ENCODE results near the gene FST.

Gene FST

DNA sequence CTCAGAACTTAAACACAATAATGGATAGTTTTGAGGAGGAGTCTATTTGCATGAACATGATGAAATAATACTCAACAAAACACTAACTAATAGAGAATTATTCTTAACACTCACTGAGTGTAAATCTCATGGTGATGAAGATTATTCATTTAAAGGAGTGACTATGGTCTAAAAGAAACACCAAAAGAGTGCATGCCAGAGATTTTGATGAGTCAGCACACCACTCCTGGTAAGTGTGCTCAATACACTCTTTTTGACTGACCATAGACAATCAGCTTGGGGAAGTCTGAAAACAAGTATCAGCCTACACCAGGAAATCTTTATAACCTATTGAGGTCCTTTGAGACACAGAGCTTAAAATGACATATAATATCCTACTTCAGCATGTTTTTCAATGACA is 6.8 kb upstream of the FST start (continued):
- no peak for TF ChIP-seq ZNF37A (tag by site-specific recombination; IDR thresholded peaks at IDR 0.05)

DNA sequence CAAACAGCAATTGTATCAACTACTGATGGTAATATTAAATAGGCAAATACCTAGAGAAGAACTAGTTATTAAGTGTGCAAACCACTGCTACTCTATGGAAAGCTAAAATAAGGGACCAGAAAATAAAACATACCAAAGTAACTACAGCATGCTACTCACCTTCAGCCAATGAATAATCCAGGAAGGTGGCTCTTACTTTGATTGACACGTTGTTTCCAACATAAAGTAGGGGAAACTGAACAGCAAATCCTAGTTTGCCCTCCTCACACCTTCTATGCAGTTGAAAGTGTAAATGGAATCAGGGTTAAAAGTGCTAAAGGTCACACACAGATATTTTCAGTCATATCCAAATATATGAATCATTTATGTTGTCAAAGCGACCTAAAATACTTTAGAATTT is 5.1 kb upstream of the FST start:
- CTCF ChIA-PET, result no interaction called here
- Histone ChIP-seq H3K4me1 (ENCODE audit: control insufficient read depth, insufficient read depth, low read length) (no peaks in the 10 kb centered on the region), H3K36me3 (ENCODE audit: control insufficient read depth in 2 of 2, insufficient read depth in 1 of 2, low read length in 2 of 2) (no peaks in the 10 kb centered on the region), H3K9me3 (ENCODE audit: control insufficient read depth, insufficient read depth, low read depth, low read length) (no peaks in the 10 kb centered on the region), H3K4me3 (ENCODE audit: low read depth, low read length) (no peak overlapping the region), H3K27ac (ENCODE audit: extremely low read depth, low read depth, low read length) (no peak overlapping the region)
- POLR2A ChIA-PET, result no interaction called here
- TF ChIP-seq ZBTB7A (tag by site-specific recombination; IDR thresholded peaks at IDR 0.05; ENCODE audit: low read depth) (no peak), ZNF571 (tag by site-specific recombination; IDR thresholded peaks at IDR 0.05) (no peak), IKZF3 (tag by site-specific recombination; IDR thresholded peaks at IDR 0.05) (no peak), ZNF510 (tag by site-specific recombination; IDR thresholded peaks at IDR 0.05; ENCODE audit: insufficient replicate concordance) (no peak), ZNF473 (tag by site-specific recombination; IDR thresholded peaks at IDR 0.05) (no peak), FEZF1 (tag by site-specific recombination; IDR thresholded peaks at IDR 0.05) (no peak), ZNF658 (tag by site-specific recombination; IDR thresholded peaks at IDR 0.05) (no peak), GLI2 (tag by site-specific recombination; IDR thresholded peaks at IDR 0.05; ENCODE audit: borderline replicate concordance, low read depth) (no peak), ZNF677 (tag by site-specific recombination; IDR thresholded peaks at IDR 0.05) (no peak), ZNF768 (tag by site-specific recombination; IDR thresholded peaks at IDR 0.05) (no peak), ZNF701 (tag by site-specific recombination; IDR thresholded peaks at IDR 0.05) (no peak), ZNF174 (tag by site-specific recombination; IDR thresholded peaks at IDR 0.05) (no peak), ZNF585B (tag by site-specific recombination; IDR thresholded peaks at IDR 0.05) (no peak)
- TF ChIP-seq, protein P1, sequence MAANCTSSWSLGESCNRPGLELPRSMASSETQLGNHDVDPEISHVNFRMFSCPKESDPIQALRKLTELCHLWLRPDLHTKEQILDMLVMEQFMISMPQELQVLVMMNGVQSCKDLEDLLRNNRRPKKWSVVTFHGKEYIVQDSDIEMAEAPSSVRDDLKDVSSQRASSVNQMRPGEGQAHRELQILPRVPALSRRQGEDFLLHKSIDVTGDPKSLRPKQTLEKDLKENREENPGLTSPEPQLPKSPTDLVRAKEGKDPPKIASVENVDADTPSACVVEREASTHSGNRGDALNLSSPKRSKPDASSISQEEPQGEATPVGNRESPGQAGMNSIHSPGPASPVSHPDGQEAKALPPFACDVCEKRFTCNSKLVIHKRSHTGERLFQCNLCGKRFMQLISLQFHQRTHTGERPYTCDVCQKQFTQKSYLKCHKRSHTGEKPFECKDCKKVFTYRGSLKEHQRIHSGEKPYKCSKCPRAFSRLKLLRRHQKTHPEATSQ (tag by site-specific recombination; IDR thresholded peaks at IDR 0.05), result no peak
- TF ChIP-seq, protein P2, sequence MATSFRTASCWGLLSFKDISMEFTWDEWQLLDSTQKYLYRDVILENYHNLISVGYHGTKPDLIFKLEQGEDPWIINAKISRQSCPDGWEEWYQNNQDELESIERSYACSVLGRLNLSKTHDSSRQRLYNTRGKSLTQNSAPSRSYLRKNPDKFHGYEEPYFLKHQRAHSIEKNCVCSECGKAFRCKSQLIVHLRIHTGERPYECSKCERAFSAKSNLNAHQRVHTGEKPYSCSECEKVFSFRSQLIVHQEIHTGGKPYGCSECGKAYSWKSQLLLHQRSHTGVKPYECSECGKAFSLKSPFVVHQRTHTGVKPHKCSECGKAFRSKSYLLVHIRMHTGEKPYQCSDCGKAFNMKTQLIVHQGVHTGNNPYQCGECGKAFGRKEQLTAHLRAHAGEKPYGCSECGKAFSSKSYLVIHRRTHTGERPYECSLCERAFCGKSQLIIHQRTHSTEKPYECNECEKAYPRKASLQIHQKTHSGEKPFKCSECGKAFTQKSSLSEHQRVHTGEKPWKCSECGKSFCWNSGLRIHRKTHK (tag by site-specific recombination; IDR thresholded peaks at IDR 0.05), result no peak

DNA sequence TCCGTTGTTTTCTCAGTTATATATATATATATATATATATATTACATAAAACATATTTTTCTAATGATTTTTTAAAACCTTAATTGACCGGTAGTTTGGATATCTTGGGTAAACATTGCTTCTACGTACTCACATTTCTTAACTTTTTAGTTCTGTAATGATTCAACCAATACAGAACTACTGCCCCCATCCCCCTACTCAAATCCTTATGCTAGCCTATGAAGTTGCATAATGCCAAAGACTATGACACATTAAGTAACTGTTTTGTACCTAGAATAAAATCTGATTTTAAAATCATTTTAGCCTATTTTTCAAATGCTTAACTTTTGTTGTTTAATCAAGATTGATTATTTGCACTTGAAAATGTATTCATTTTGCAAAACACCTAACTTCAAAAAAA is 4.4 kb upstream of the FST start:
- Histone ChIP-seq H3K27ac (ENCODE audit: extremely low read depth, low read depth, low read length) (no peak overlapping the region), H3K36me3 (ENCODE audit: control insufficient read depth in 2 of 2, insufficient read depth in 1 of 2, low read length in 2 of 2) (no peaks in the 10 kb centered on the region), H3K9me3 (ENCODE audit: control insufficient read depth, insufficient read depth, low read depth, low read length) (no peaks in the 10 kb centered on the region), H3K4me1 (ENCODE audit: control insufficient read depth, insufficient read depth, low read length) (no peaks in the 10 kb centered on the region), H3K4me3 (ENCODE audit: low read depth, low read length) (no peak overlapping the region)
- ChIA-PET POLR2A (no interaction called here), CTCF (interaction anchor here (0.7 to 1.8 kb wide), 3 partner anchors 50 to 758 kb away, joined by 3 to 5 read pairs (median 4); no protein-coding TSS in a partner anchor)
- no peak for TF ChIP-seq ZNF76 (tag by site-specific recombination; IDR thresholded peaks at IDR 0.05; ENCODE audit: borderline replicate concordance, low read depth)
- no peak for TF ChIP-seq ZNF2 (tag by site-specific recombination; IDR thresholded peaks at IDR 0.05)
- TF ChIP-seq KLF9 (tag by site-specific recombination; IDR thresholded peaks at IDR 0.05; ENCODE audit: low read depth), result no peak
- no peak for TF ChIP-seq ZNF776 (tag by site-specific recombination; IDR thresholded peaks at IDR 0.05; ENCODE audit: borderline replicate concordance)
- no peak for TF ChIP-seq ZNF560 (tag by site-specific recombination; IDR thresholded peaks at IDR 0.05; ENCODE audit: borderline replicate concordance)
- TF ChIP-seq ZNF266 (tag by site-specific recombination; IDR thresholded peaks at IDR 0.05; ENCODE audit: low read depth), result no peak
- no peak for TF ChIP-seq ZNF184 (tag by site-specific recombination; IDR thresholded peaks at IDR 0.05)
- TF ChIP-seq, protein P3, sequence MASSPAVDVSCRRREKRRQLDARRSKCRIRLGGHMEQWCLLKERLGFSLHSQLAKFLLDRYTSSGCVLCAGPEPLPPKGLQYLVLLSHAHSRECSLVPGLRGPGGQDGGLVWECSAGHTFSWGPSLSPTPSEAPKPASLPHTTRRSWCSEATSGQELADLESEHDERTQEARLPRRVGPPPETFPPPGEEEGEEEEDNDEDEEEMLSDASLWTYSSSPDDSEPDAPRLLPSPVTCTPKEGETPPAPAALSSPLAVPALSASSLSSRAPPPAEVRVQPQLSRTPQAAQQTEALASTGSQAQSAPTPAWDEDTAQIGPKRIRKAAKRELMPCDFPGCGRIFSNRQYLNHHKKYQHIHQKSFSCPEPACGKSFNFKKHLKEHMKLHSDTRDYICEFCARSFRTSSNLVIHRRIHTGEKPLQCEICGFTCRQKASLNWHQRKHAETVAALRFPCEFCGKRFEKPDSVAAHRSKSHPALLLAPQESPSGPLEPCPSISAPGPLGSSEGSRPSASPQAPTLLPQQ (tag by site-specific recombination; IDR thresholded peaks at IDR 0.05), result no peak
- TF ChIP-seq MZF1 (tag by site-specific recombination; IDR thresholded peaks at IDR 0.05; ENCODE audit: borderline replicate concordance), result no peak
